ENCODE results near the gene KRT17. TPM values are rescaled to one million over a fixed set of nuclear protein-coding genes. Genes with fewer than 3 reads are reported as not detected.

Gene KRT17
- total RNA-seq, result 1 to 10 TPM; 3.8 to 5.5 TPM
- 100 to 1,000 TPM in 1 of 2 donors, 10 to 100 TPM in 1; 33.2 to 126 TPM for polyA plus RNA-seq
- long read RNA-seq, donor 1, partial matches to known transcripts, result 0 of 2 reads
- long read RNA-seq, donor 1, other reads (novel, unspliced or antisense), result 0 of 2 reads
- long read RNA-seq, donor 2, partial matches to known transcripts, result 1 of 1 reads
- long read RNA-seq, donor 2, other reads (novel, unspliced or antisense), result 0 of 1 reads

GRCh38 chr17:41624208-41625101 lies at the start of gene KRT17:
Gene KRT17, minus strand, starts transcription at chr17:41624575. Its CDS starts 66 bp downstream, at chr17:41624509.
- Histone ChIP-seq H3K4me3 (ENCODE audit: low read length in 2 of 2) (no peak within 1 kb of the TSS), H3K27ac (ENCODE audit: low read depth in 1 of 2, low read length in 2 of 2) (no peak within 1 kb of the TSS), H3K4me1 (ENCODE audit: control insufficient read depth in 1 of 2, insufficient read depth in 2 of 2, low read length in 2 of 2) (no peaks in the 10 kb centered on the region), H3K27me3 (ENCODE audit: control insufficient read depth in 1 of 2, insufficient read depth in 2 of 2, low read length in 1 of 2) (no peaks in the 10 kb centered on the region), H3K36me3 (ENCODE audit: control insufficient read depth in 1 of 2, insufficient read depth in 2 of 2, low read length in 1 of 2) (no peaks in the 10 kb centered on the region), H3K9me3 (ENCODE audit: control insufficient read depth, low read length) (no peaks in the 10 kb centered on the region)
- 83 to 86% methylated on average over 31 to 32 of the region's 33 CpGs for WGBS, 2 donors
- intact Hi-C loops (cut with DNase I), result no loop called here
- no peak for ATAC-seq (ENCODE audit: low FRiP score)
- peak; percentile 38 to 69 for DNase-seq

- no peak overlapping the region for H3K27ac ChIP-seq (ENCODE audit: low read depth in 1 of 2, low read length in 2 of 2)
- no peak for ATAC-seq (ENCODE audit: low FRiP score)
- 94 to 95% methylated on average over 7 of the region's 7 CpGs for WGBS, 2 donors
- H3K36me3 ChIP-seq (ENCODE audit: control insufficient read depth in 1 of 2, insufficient read depth in 2 of 2, low read length in 1 of 2), result no peaks in the 10 kb centered on the region
- H3K4me3 ChIP-seq (ENCODE audit: low read length in 2 of 2), result no peak overlapping the region
- no peak for DNase-seq
- intact Hi-C loops (cut with DNase I), result no loop called here
- no peaks in the 10 kb centered on the region for H3K4me1 ChIP-seq (ENCODE audit: control insufficient read depth in 1 of 2, insufficient read depth in 2 of 2, low read length in 2 of 2)
- H3K9me3 ChIP-seq (ENCODE audit: control insufficient read depth, low read length), result no peaks in the 10 kb centered on the region
- H3K27me3 ChIP-seq (ENCODE audit: control insufficient read depth in 1 of 2, insufficient read depth in 2 of 2, low read length in 1 of 2), result no peaks in the 10 kb centered on the region
Measured at GRCh38 chr17:41672153-41672552, 47.8 kb upstream of the KRT17 start.

- WGBS, 2 donors, result 50 to 52% methylated on average over 23 of the region's 23 CpGs
- ATAC-seq (ENCODE audit: low FRiP score), result no peak
- no peaks in the 10 kb centered on the region for H3K4me1 ChIP-seq (ENCODE audit: control insufficient read depth in 1 of 2, insufficient read depth in 2 of 2, low read length in 2 of 2)
- no peaks in the 10 kb centered on the region for H3K36me3 ChIP-seq (ENCODE audit: control insufficient read depth in 1 of 2, insufficient read depth in 2 of 2, low read length in 1 of 2)
- no peaks in the 10 kb centered on the region for H3K27me3 ChIP-seq (ENCODE audit: control insufficient read depth in 1 of 2, insufficient read depth in 2 of 2, low read length in 1 of 2)
- no peak overlapping the region for H3K27ac ChIP-seq (ENCODE audit: low read depth in 1 of 2, low read length in 2 of 2)
- H3K9me3 ChIP-seq (ENCODE audit: control insufficient read depth, low read length), result no peaks in the 10 kb centered on the region
- no peak overlapping the region for H3K4me3 ChIP-seq (ENCODE audit: low read length in 2 of 2)
- DNase-seq, result peak in 1 of 2 donors; percentile 63
- intact Hi-C loops (cut with DNase I), result loop anchor here (2.0 to 10.0 kb wide), 5 partner anchors 21 to 1023 kb away; partner anchors contain the start of genes EIF1 (in 1 of the 2) and SMARCE1 (in 1 of the 2)
Measured at GRCh38 chr17:41667280-41668041, 43.1 kb upstream of the KRT17 start.

- Histone ChIP-seq H3K36me3 (ENCODE audit: control insufficient read depth in 1 of 2, insufficient read depth in 2 of 2, low read length in 1 of 2) (no peaks in the 10 kb centered on the region), H3K9me3 (ENCODE audit: control insufficient read depth, low read length) (no peaks in the 10 kb centered on the region), H3K27ac (ENCODE audit: low read depth in 1 of 2, low read length in 2 of 2) (peak overlapping the region in 1 of 2 donors; percentile 85), H3K4me3 (ENCODE audit: low read length in 2 of 2) (peak overlapping the region; percentile 34 to 59), H3K27me3 (ENCODE audit: control insufficient read depth in 1 of 2, insufficient read depth in 2 of 2, low read length in 1 of 2) (no peaks in the 10 kb centered on the region), H3K4me1 (ENCODE audit: control insufficient read depth in 1 of 2, insufficient read depth in 2 of 2, low read length in 2 of 2) (no peaks in the 10 kb centered on the region)
- peak; percentile 93 for ATAC-seq (ENCODE audit: low FRiP score)
- 0 to 1% methylated on average over 23 of the region's 23 CpGs for WGBS, 2 donors
- peak; percentile 90 to 95 for DNase-seq
- intact Hi-C loops (cut with DNase I), result loop anchor here (1.0 to 10.0 kb wide), 6 partner anchors 22 to 1022 kb away; partner anchors contain the start of genes EIF1 (in 1 of the 2) and SMARCE1 (in 1 of the 2)
Measured at GRCh38 chr17:41666708-41667279, 42.4 kb upstream of the KRT17 start.

GRCh38 chr17:41666237-41666641 lies 41.9 kb upstream of the KRT17 start:
- H3K9me3 ChIP-seq (ENCODE audit: control insufficient read depth, low read length), result no peaks in the 10 kb centered on the region
- intact Hi-C loops (cut with DNase I), result loop anchor here (1.0 to 10.0 kb wide), 6 partner anchors 23 to 1021 kb away; partner anchors contain the start of genes EIF1 (in 1 of the 2) and SMARCE1 (in 1 of the 2)
- 2% methylated on average over 11 of the region's 11 CpGs for WGBS, 2 donors

GRCh38 chr17:41665566-41666236 lies 41.3 kb upstream of the KRT17 start:
- H3K27ac ChIP-seq (ENCODE audit: low read depth in 1 of 2, low read length in 2 of 2), result peak overlapping the region in 1 of 2 donors; percentile 85
- H3K4me3 ChIP-seq (ENCODE audit: low read length in 2 of 2), result peak overlapping the region; percentile 5 to 59
- intact Hi-C loops (cut with DNase I), result loop anchor here (1.0 to 10.0 kb wide), 6 partner anchors 23 to 1021 kb away; partner anchors contain the start of genes EIF1 (in 1 of the 2) and SMARCE1 (in 1 of the 2)
- H3K36me3 ChIP-seq (ENCODE audit: control insufficient read depth in 1 of 2, insufficient read depth in 2 of 2, low read length in 1 of 2), result no peaks in the 10 kb centered on the region
- no peaks in the 10 kb centered on the region for H3K4me1 ChIP-seq (ENCODE audit: control insufficient read depth in 1 of 2, insufficient read depth in 2 of 2, low read length in 2 of 2)
- DNase-seq, result peak; percentile 93 to 95
- no peaks in the 10 kb centered on the region for H3K27me3 ChIP-seq (ENCODE audit: control insufficient read depth in 1 of 2, insufficient read depth in 2 of 2, low read length in 1 of 2)
- H3K9me3 ChIP-seq (ENCODE audit: control insufficient read depth, low read length), result no peaks in the 10 kb centered on the region
- ATAC-seq (ENCODE audit: low FRiP score), result peak; percentile 95
- WGBS, 2 donors, result 2 to 4% methylated on average over 31 to 39 of the region's 39 CpGs

More at GRCh38 chr17:41666237-41666641, 41.9 kb upstream of the KRT17 start:
- DNase-seq (peak in 1 of 2 donors; percentile 65), ATAC-seq (ENCODE audit: low FRiP score) (peak; percentile 33)
- Histone ChIP-seq H3K27me3 (ENCODE audit: control insufficient read depth in 1 of 2, insufficient read depth in 2 of 2, low read length in 1 of 2) (no peaks in the 10 kb centered on the region), H3K27ac (ENCODE audit: low read depth in 1 of 2, low read length in 2 of 2) (peak overlapping the region in 1 of 2 donors; percentile 85), H3K4me3 (ENCODE audit: low read length in 2 of 2) (peak overlapping the region in 1 of 2 donors; percentile 59), H3K4me1 (ENCODE audit: control insufficient read depth in 1 of 2, insufficient read depth in 2 of 2, low read length in 2 of 2) (no peaks in the 10 kb centered on the region), H3K36me3 (ENCODE audit: control insufficient read depth in 1 of 2, insufficient read depth in 2 of 2, low read length in 1 of 2) (no peaks in the 10 kb centered on the region)

GRCh38 chr17:41664587-41665565 lies 40.5 kb upstream of the KRT17 start:
- Histone ChIP-seq H3K9me3 (ENCODE audit: control insufficient read depth, low read length) (no peaks in the 10 kb centered on the region), H3K4me1 (ENCODE audit: control insufficient read depth in 1 of 2, insufficient read depth in 2 of 2, low read length in 2 of 2) (no peaks in the 10 kb centered on the region), H3K27ac (ENCODE audit: low read depth in 1 of 2, low read length in 2 of 2) (no peak overlapping the region), H3K27me3 (ENCODE audit: control insufficient read depth in 1 of 2, insufficient read depth in 2 of 2, low read length in 1 of 2) (no peaks in the 10 kb centered on the region), H3K4me3 (ENCODE audit: low read length in 2 of 2) (peak overlapping the region in 1 of 2 donors; percentile 5), H3K36me3 (ENCODE audit: control insufficient read depth in 1 of 2, insufficient read depth in 2 of 2, low read length in 1 of 2) (no peaks in the 10 kb centered on the region)
- ATAC-seq (ENCODE audit: low FRiP score) (no peak), DNase-seq (no peak)
- intact Hi-C loops (cut with DNase I), result loop anchor here (5.0 to 10.0 kb wide), 3 partner anchors 88 to 1020 kb away; partner anchors contain the start of gene SMARCE1 (in 1 of the 2)
- WGBS, 2 donors, result 44 to 49% methylated on average over 14 to 15 of the region's 15 CpGs
